GM21786 (cell line): ENCODE measurements around the gene TRIM7.
"Not testable (repeated sequence)": the region's sequence is repeated elsewhere in the genome, so short reads cannot be mapped to it uniquely, and the experiment has no call there.

ENCODE experiments used
- ATAC-seq: cut with Tn5 transposase; IDR thresholded peaks from one replicate; pipeline ENCODE4 v1.9.1; 2021; ENCODE audit not compliant: unreplicated experiment

The TRIM7 gene

DNA sequence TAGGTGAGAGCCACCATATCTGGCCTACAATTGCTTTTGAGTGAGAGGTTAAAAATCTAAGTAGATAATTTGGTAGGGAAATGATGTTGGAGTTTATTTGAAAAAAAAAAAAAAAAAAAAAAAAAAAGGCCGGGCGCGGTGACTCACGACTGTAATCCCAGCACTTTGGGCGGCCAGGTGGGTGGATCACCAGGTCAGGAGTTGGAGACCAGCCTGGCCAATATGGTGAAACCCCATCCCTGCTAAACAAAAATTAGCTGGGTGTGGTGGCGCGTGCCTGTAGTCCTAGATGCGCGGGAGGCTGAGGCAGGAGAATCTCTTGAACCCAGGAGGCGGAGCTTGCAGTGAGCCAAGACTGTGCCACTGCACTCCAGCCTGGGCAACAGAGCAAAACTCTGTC, 9.3 kb upstream of the TRIM7 start:
- not testable (repeated sequence) for ATAC-seq

DNA sequence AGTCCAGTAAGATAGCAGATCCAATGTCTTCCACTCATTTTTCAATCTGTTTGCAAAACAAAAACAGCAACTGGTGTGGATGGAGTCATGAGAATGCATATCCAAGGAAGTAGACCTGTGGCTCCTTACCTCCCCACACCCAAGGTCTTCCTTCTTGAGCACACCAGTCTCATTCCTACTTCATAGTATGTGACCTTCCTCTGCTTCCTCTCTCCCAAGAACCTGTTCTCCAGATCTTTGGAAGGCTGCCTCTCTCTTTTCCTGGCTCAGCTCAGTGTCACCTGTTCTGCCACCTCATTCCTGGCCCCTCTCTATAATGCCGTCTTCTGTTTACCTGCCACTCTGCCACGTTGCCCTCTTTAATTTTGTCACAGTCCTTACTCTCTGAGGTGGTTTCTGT, 7.9 kb upstream of the TRIM7 start:
- no peak for ATAC-seq

- ATAC-seq: no peak
Measured at GRCh38 chr5:181212080-181212479, 7.1 kb upstream of the TRIM7 start.

- no peak for ATAC-seq
Measured at GRCh38 chr5:181211208-181211607, 6.2 kb upstream of the TRIM7 start.

DNA sequence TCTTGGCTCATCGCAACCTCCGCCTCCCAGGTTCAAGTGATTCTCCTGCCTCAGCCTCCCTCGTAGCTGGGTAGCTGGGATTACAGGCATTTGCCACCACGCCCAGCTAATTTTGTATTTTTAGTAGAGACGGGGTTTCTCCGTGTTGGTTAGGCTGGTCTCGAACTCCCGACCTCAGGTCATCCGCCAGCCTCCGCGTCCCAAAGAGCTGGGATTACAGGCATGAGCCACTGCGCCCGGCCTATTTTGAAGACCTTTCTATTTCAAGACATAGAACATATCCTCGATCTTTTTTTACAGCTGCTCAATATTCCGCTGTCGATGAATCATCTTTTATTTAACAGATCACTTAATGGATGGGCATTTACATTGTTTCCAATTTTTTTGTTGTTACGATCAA, 5.7 kb upstream of the TRIM7 start:
- not testable (repeated sequence) for ATAC-seq

GRCh38 chr5:181210148-181210547, 5.2 kb upstream of the TRIM7 start:
- ATAC-seq: not testable (repeated sequence)

DNA sequence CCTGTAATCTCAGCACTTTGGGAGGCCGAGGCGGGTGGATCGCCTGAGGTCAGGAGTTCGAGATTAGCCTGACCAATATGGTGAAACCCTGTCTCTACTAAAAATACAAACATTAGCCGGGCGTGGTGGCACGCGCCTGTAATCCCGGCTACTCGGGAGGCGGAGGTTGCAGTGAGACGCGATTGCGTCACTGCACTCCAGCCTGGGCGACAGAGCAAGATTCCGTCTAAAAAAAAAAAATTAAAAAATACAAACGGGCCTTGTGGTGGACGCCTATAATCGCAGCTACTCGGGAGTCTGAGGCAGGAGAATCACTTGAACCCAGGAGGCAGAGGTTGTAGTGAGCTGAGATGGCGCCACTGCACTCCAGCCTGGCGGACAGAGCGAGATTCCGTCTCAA, 4.0 kb upstream of the TRIM7 start:
- ATAC-seq: not testable (repeated sequence)

DNA sequence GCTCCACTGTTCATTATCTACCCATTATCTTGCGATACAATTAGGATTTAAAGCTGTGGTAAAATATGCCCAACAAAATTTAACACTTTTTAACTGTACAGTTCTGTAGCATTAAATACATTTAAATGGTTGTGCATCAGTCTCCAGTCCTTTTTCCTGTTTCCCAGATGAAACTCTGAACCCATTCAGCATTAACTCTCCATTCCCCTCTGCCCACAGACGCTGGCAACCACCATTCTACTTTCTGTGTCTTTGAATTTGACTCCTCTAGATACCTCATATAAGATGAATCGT, 2.9 kb upstream of the TRIM7 start:
- ATAC-seq: no peak

GRCh38 chr5:181207214-181207959, 2.4 kb upstream of the TRIM7 start:
- peak; percentile 27 for ATAC-seq

DNA sequence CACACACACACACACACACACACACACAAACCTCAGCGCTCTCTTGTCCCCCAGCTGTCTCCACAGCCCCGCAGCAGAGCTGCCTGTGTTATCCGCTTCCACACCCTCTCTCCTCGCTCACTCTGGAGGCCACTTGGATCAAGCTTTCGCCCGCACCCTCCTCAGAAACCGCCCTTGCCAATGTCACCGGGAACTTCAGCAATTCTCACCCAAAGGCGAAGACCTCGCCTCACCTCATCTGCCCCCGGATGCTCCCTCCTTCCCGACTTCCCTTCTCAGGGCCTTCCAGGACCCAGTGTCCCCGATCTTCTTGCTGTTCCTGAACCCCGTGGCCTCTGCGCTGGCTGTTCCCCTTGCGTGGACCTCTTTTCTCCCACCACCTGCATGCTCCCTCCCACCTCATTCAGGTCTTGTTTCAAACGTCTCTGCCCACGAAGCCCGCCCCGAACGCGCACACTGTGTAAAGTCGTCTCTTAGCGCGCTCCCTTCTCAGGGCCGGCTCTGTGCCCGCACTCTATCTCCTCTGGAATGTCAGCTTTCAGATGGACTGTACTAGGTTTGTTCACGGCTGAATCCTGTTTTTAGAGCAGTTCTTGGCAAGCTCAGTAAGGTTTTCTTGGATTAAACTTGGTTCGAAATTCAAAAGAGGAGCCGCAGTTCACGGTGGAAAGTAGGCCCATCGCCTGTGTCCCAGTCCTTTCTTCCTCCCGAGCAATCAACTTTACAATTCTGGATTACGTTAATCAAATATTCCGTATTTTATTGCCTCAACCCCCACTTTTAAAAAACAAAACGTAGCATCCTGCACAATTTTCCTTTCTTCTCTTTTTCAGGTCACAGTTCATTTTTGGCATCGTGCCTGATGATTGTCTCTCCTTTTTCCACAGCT, 1.0 kb upstream of the TRIM7 start:
- ATAC-seq: no peak

DNA sequence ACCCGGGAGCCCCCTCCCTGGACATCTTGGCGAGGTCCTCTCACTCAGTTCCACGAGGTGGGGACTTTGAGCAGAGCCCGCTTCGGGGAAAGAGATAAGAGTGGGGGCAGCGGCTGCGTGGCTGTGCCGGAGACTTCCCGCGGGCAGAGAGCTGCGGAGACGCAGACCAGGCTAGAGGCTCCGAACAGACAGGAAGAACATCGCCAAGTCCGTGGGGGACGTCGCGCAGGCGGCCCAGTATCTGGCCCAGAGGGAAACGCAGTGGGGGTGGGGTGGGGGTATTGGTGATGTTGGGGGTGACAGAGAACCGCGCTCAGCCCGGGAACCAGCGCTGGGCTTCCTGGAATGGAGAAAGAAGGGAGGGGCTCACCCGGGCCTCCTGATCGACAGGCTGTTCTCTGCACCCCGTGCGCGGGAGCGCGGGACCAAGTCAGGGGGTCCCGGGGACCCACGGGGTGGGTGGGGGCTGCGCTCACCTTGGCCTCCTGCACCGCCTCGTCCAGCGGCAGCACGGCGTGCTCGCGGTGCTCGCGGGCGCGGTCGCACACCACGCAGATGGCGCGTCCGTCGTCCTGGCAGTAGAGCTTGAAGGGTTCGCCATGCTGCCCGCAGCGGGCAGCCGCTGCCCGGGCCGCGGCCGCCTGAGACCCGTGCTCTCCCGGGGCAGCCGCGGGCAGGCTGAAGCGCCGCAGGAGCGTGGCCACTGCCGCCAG, 727 bp downstream of the TRIM7 start:
- ATAC-seq: no peak

GRCh38 chr5:181203777-181204112, 1.3 kb downstream of the TRIM7 start:
- ATAC-seq: no peak

DNA sequence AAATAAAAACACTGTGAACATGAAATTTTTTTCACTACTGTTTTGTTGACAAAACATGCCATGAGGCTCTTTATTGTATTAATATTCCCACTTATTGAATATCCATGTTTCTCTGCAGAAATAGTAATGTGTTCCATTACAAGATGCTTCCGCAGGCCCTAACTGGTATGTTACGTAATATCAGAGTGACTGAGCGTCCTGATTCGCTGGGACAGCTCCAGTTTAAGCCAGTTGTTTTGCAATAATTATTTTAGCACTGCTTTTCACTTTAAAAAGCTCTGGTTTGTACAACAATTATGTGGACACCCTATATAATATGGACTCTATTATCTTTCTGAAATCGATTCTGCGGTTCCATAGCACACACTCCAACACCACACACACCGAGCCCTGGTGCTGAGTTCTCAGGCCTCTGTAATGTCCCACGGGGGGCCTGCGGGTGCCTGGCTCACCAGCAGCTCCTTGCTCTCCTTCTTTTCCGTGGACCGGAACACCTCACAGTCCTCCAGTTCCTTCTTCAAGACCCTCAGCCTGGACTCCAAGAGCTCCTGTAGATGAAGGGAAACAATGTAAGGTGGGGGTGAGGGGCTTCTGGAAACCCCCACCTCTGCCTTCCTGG, 1.8 kb downstream of the TRIM7 start:
- ATAC-seq: no peak

DNA sequence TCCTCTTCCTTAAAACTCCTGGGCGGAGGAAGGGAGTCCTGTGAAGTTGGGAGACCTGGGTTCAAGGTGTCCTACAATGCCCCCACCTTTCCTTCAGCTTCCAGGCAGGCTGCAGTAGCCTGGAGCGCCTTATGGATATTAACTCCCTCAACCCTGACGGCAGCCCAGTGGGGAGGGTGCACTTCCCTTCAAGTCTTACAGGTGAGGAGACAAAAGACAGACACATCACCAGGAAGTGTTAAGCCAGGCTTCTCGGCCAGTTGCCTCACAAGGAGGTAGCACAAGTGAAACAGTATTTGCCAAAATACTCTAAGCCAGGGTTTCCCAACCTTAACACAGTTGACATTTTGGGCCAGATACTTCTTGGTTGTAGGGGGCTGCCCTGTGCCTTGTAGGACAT, 4.2 kb downstream of the TRIM7 start:
- ATAC-seq: no peak

- no peak for ATAC-seq
Measured at GRCh38 chr5:181199881-181200638, 4.9 kb downstream of the TRIM7 start.

DNA sequence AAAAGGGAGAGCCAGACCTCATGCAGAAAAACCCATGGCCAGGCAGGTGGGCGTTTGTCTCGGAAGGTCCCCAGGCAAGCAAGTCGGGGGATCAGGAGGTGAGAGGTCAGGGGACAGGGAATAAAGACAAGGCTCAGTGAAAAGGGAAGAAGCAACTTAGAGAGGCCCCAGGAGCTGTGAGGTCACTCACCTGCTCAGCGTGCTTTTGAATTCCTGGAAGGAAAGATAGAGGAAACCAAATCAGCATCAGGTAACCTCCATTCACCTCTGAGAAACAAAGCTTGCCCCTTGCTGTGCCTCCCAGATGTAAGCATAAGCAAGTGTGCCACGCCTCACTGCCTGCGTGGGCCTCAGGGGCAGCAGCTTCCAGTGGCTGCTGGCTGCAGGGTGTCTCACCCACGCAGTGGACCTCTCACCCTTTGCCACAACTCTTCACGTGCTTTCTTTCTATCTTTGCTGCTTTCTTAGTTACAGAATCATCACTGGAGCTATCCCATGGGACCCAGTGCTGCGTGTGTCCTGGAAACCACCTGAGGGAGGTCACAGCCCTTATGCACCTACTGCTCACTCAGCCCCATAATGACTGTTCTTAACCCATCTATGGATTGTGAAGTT, 6.0 kb downstream of the TRIM7 start:
- peak; percentile 76 for ATAC-seq

- ATAC-seq: no peak
Measured at GRCh38 chr5:181198106-181198685, 6.8 kb downstream of the TRIM7 start.

DNA sequence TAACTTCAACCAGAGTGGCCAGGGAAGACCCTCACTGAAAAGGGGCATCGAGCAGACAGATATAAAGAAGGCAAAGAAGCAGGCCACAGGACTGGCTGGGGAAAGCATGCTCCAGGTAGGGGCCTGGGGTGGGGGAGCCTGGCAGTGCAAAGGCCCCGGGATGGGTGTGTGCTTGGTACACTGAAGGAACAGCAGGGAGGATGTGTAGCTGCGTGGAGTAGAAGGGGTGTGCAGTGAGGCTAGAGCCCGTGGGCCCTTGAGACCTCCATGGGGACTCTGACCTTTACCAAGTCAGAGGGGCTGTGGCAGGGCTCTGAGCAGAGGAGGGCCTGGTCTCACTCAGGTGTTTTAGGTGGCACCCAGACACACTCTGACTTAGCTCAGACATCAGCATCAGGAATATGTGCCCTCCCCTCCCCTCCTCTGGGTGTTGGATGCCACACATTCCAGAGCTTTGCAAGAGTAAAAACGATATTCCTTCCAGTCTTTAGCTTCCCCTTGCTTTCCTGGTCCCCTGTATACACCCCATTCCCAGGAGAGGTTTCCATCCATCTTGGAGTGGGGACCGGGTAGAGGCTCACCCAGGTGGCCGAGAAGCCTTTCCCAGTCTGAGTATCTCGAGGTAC, 7.6 kb downstream of the TRIM7 start:
- ATAC-seq: no peak

DNA sequence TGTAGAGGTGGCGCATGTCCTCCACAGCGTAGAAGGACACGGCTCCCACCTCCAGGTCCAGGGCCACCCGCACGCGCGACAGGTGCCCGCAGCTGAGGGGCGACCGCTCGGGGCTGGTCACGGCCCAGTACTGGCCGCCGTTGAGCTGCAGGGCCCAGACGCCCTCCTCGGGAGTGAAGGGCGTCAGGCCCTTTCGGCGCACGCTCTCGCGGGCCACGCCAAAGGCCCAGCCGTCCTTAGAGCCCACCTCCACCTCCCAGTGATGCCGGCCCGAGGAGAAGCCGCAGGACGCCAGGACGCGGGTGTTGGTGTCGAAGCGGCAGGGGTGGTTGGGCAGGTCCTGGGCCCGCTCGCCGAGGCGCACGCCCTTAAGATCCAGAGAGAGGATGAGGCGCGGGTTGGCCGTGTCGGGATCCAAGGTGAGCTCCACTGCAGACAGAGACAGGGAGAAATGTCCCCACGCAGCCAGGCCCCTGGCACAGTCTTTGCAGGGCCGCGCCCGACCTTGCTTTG, 9.7 kb downstream of the TRIM7 start:
- ATAC-seq: no peak
